ENCODE measurements around the gene ADAM19. TPM values are rescaled to one million over a fixed set of nuclear protein-coding genes. Genes with fewer than 3 reads are reported as not detected.

ADAM19 gene
- total RNA-seq, 2 donors from 2014 or later: 2.9 to 12.8 TPM

DNA sequence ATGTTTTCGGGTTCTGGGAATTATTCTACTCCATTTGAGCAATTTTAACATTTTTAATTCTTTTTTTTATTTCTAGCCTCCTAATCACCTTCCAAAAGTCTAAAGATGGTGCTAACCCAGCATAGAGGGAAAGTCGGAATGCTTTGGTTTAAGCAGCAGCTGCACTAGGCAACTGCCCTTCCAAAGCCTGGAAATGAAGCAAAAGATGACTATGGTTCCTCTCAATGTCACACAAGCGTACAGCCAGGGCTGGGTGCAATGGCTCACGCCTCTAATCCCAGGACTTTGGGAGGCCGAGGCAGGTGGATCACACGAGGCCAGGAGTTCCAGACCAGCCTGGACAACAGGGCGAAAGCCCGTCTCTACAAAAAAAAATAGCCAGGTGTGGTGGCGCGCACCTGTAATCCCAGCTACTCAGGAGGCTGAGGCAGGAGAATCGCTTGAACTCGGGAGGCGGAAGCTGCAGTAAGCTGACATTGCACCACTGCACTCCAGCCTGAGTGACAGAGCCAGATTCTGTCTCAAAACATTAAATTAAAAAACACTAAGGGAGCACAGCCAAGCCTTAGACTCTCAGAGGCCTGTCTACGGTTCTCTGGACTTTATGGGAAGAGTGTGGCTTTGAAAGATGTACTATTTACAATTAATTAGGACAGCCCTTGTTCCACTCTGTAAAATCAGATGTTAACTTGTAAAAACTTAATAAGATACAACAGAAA lies 33.1 kb downstream of the ADAM19 start:
- Histone ChIP-seq H3K9ac (ENCODE audit: low read depth in 2 of 2, low read length in 2 of 2) (no peak overlapping the region), H3K4me1 (no peaks in the 10 kb centered on the region), H3K27me3 (no peaks in the 10 kb centered on the region), H3K4me3 (no peak overlapping the region), H3K27ac (peak overlapping the region; percentile 68), H3K9me3 (no peaks in the 10 kb centered on the region), H3K36me3 (no peaks in the 10 kb centered on the region)
- intact Hi-C loops (cut with DNase I): no loop called here
- TF ChIP-seq, protein P1, sequence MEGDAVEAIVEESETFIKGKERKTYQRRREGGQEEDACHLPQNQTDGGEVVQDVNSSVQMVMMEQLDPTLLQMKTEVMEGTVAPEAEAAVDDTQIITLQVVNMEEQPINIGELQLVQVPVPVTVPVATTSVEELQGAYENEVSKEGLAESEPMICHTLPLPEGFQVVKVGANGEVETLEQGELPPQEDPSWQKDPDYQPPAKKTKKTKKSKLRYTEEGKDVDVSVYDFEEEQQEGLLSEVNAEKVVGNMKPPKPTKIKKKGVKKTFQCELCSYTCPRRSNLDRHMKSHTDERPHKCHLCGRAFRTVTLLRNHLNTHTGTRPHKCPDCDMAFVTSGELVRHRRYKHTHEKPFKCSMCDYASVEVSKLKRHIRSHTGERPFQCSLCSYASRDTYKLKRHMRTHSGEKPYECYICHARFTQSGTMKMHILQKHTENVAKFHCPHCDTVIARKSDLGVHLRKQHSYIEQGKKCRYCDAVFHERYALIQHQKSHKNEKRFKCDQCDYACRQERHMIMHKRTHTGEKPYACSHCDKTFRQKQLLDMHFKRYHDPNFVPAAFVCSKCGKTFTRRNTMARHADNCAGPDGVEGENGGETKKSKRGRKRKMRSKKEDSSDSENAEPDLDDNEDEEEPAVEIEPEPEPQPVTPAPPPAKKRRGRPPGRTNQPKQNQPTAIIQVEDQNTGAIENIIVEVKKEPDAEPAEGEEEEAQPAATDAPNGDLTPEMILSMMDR (IDR thresholded peaks at IDR 0.05): no peak
- no peak for DNase-seq

DNA sequence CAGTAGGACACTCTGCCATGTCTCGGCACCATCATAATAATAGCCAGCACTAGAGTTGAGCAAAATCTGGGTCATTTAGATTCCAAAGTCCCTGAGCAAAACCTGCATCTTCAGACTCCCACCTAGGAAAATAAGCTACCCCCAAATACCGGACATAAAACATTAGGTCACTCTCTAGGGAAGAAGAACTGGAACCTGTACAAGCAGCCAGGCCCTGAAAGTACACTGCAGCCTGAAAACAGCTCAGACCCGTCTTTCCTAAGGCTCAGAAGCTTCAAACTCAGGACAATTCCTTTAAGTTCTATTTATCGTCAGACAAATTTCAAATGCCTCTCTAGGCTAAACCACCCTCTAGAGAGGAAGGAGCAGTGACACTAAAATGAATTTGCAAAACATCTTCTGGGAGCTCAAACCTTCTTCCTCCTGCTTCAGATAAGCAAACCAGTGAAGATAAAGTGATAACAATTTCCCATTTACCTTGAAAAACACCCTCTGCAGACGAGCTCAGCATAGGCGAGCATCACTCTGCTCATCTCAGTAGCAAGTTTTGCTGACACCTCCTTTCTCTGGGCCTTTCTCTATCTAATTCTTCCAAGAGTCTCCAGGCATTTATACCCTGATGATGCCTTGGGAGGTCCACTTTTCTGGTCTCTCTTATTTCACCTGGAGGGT lies 34.0 kb downstream of the ADAM19 start:
- no peaks in the 10 kb centered on the region for H3K36me3 ChIP-seq
- H3K27ac ChIP-seq: peak overlapping the region; percentile 68
- H3K27me3 ChIP-seq: no peaks in the 10 kb centered on the region
- TF ChIP-seq, protein P1 (IDR thresholded peaks at IDR 0.05): no peak
- peak overlapping the region in 1 of 2 donors; percentile 19 for H3K9ac ChIP-seq (ENCODE audit: low read depth in 2 of 2, low read length in 2 of 2)
- DNase-seq: no peak
- no peaks in the 10 kb centered on the region for H3K4me1 ChIP-seq
- intact Hi-C loops (cut with DNase I): no loop called here
- H3K4me3 ChIP-seq: no peak overlapping the region
- H3K9me3 ChIP-seq: no peaks in the 10 kb centered on the region

DNA sequence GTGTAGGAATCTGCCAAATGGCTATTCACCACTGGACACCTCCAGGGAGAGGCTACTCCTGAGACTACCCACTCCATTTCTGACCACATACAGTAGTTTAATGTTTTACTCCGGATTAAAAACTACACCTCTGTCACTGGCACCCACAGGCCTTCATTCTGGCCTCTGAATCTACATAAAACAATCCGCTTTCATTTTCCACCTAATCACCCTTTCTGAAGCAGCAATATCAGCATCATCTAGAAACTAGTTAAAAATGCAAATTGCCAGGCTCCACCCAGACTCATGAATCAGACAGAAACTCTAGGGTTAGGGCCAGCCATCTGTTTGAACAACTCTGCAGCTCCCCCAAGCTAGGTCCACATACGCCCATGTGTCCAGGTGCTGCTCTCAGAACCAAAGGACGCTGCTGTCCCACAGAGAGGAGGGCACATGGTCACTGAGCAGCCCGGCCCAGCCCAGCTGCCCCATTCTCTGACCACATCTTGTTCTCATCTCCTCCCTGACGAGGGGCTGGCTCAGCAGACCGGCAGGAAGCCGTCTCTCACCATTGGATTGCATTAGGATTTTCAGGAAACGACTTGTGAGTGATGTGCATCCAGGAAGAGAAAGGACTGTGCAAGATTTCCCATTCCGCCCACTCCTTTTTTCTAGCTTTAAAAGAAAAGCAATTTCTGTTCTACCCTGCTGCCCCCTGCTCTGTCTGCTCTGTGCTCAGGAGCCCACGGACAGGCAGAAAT lies 34.7 kb downstream of the ADAM19 start:
- peak; percentile 39 for DNase-seq
- intact Hi-C loops (cut with DNase I): no loop called here
- no peak overlapping the region for H3K4me3 ChIP-seq
- H3K4me1 ChIP-seq: no peaks in the 10 kb centered on the region
- H3K27ac ChIP-seq: peak overlapping the region; percentile 68
- TF ChIP-seq, protein P1 (IDR thresholded peaks at IDR 0.05): no peak
- peak overlapping the region; percentile 19 to 33 for H3K9ac ChIP-seq (ENCODE audit: low read depth in 2 of 2, low read length in 2 of 2)
- no peaks in the 10 kb centered on the region for H3K36me3 ChIP-seq
- no peaks in the 10 kb centered on the region for H3K27me3 ChIP-seq
- H3K9me3 ChIP-seq: no peaks in the 10 kb centered on the region

DNA sequence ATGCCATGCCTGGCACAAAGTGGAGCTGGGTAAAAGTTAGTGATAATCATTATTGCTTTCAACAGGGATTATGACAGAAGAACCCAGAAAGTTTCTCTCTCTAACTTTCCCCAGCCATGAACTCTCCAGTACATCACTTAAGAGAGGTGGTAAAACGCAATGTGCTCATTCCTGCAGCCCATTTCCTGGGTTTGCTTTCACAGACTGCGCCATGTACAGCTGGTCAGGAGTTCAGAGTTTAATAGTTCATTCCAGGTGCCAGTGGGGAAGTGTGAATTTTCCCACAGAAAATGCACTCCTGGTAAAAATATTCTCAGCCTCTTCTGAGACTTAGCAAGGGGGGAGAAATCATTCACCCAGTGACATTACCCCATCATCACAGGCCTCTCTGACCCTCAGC lies 35.5 kb downstream of the ADAM19 start:
- TF ChIP-seq, protein P1 (IDR thresholded peaks at IDR 0.05): no peak
- no peak for DNase-seq
- H3K4me3 ChIP-seq: no peak overlapping the region
- no peaks in the 10 kb centered on the region for H3K27me3 ChIP-seq
- H3K4me1 ChIP-seq: no peaks in the 10 kb centered on the region
- peak overlapping the region; percentile 29 to 33 for H3K9ac ChIP-seq (ENCODE audit: low read depth in 2 of 2, low read length in 2 of 2)
- H3K36me3 ChIP-seq: no peaks in the 10 kb centered on the region
- intact Hi-C loops (cut with DNase I): no loop called here
- H3K27ac ChIP-seq: peak overlapping the region; percentile 68
- H3K9me3 ChIP-seq: no peaks in the 10 kb centered on the region

DNA sequence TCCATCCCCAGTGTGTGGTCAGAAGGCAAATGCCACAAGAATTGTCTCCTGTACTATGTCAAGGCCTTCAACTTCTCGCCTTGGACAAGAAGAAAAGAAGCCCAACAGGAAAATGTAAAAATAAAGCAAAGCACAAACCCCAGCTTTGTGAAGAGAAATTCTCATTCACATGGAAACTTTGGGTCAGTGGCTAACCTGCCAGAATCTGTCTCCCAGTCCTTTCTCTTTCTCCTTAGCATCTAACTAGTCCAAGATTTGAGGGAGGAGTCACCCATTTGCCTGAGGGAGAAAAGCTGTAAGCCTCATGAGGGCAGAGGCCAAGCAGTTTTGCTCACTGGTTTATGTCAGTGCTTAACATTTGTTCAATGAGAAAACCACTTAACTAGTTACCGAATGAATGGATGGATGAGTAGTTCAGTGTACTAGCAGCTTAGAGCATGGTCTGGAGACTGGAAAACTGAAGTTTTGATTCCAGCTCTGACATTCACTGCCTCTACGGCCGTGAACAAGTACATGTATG lies 36.0 kb downstream of the ADAM19 start:
- Histone ChIP-seq H3K4me3 (no peak overlapping the region), H3K27me3 (no peaks in the 10 kb centered on the region), H3K9me3 (no peaks in the 10 kb centered on the region), H3K9ac (ENCODE audit: low read depth in 2 of 2, low read length in 2 of 2) (peak overlapping the region; percentile 17 to 29), H3K4me1 (no peaks in the 10 kb centered on the region), H3K27ac (peak overlapping the region; percentile 68), H3K36me3 (no peaks in the 10 kb centered on the region)
- intact Hi-C loops (cut with DNase I): no loop called here
- DNase-seq: no peak
- TF ChIP-seq, protein P1 (IDR thresholded peaks at IDR 0.05): no peak

Measured in colonic mucosa (tissue), 4 donors.